Measurements from ENCODE around the gene SGK1.

SGK1 gene

DNA sequence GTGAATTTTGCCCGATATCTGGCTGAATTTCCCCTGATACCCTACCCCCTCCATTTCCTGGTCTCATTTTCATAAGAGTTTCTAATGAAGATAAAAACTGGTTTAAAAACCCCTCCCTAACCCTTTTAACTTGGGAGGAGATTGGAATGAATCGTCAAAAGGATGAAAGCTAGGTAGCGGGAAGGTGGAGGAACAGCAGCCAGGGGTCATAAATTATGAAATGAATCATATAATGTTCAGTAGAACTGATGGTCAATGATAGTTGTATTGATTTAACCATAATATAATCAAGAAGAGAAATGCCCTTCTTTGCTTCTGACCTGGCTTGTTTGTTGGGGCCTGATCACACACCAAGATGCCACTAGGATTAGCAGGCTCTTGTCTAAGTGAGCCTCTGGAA lies 38.5 kb upstream of the SGK1 start:
- H3K4me3 ChIP-seq (ENCODE audit: control insufficient read depth, low read depth, low read length) = no peak overlapping the region
- TF ChIP-seq, protein P1, sequence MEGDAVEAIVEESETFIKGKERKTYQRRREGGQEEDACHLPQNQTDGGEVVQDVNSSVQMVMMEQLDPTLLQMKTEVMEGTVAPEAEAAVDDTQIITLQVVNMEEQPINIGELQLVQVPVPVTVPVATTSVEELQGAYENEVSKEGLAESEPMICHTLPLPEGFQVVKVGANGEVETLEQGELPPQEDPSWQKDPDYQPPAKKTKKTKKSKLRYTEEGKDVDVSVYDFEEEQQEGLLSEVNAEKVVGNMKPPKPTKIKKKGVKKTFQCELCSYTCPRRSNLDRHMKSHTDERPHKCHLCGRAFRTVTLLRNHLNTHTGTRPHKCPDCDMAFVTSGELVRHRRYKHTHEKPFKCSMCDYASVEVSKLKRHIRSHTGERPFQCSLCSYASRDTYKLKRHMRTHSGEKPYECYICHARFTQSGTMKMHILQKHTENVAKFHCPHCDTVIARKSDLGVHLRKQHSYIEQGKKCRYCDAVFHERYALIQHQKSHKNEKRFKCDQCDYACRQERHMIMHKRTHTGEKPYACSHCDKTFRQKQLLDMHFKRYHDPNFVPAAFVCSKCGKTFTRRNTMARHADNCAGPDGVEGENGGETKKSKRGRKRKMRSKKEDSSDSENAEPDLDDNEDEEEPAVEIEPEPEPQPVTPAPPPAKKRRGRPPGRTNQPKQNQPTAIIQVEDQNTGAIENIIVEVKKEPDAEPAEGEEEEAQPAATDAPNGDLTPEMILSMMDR (conservative IDR thresholded peaks at IDR 0.05; ENCODE audit: control insufficient read depth, insufficient read depth, low read depth, low read length) = no peak
- no peak for DNase-seq (ENCODE audit: low read depth)

DNA sequence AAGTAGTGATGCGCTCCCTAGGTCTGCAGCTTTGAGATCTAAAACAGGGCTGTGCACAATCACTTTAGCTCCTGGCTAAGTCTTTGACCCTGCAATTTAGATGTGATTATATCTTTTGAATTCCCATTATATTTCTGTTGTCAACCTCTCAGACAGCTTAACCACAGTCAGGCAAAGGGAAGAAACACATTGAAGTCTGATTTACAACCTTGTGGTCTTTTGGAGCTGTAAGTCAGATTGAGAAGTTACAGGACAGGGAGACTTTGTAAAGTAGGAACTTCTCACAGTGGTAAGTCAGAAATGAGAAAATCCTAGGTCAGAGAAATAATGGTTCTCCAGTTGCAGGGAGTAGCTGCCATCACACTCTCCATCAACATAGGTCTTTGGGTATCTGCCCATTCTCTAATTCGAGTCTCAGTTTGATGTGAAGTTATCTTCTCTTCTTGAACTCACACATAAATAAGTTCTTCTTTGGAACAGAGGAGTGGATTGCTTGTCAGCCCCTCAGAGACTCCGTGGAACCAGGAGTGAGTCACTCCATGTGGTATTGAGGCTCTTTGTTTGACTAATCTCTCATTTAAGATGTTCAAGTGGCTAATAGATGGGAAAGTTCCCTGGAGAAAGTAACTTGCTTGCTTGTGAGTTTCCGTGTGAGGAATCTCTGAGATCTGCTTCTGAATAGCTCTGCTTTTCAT lies 35.0 kb upstream of the SGK1 start:
- DNase-seq (ENCODE audit: low read depth) = peak; percentile 95

GRCh38 chr6:134351615-134352474 lies 33.9 kb upstream of the SGK1 start:
- TF ChIP-seq, protein P1 (conservative IDR thresholded peaks at IDR 0.05; ENCODE audit: control insufficient read depth, insufficient read depth, low read depth, low read length) = no peak
- no peak for DNase-seq (ENCODE audit: low read depth)
- H3K4me3 ChIP-seq (ENCODE audit: control insufficient read depth, low read depth, low read length) = no peak overlapping the region

More for the DNA sequence above, 35.0 kb upstream of the SGK1 start:
- TF ChIP-seq, protein P1 (conservative IDR thresholded peaks at IDR 0.05; ENCODE audit: control insufficient read depth, insufficient read depth, low read depth, low read length) = no peak
- H3K4me3 ChIP-seq (ENCODE audit: control insufficient read depth, low read depth, low read length) = no peak overlapping the region

GRCh38 chr6:134347885-134348805 lies 30.2 kb upstream of the SGK1 start:
- peak; percentile 99 for DNase-seq (ENCODE audit: low read depth)
- TF ChIP-seq, protein P1 (conservative IDR thresholded peaks at IDR 0.05; ENCODE audit: control insufficient read depth, insufficient read depth, low read depth, low read length) = no peak
- no peak overlapping the region for H3K4me3 ChIP-seq (ENCODE audit: control insufficient read depth, low read depth, low read length)

GRCh38 chr6:134346932-134347545 lies 29.1 kb upstream of the SGK1 start:
- TF ChIP-seq, protein P1 (conservative IDR thresholded peaks at IDR 0.05; ENCODE audit: control insufficient read depth, insufficient read depth, low read depth, low read length) = no peak
- DNase-seq (ENCODE audit: low read depth) = peak; percentile 54

GRCh38 chr6:134345789-134346188 lies 27.9 kb upstream of the SGK1 start:
- H3K4me3 ChIP-seq (ENCODE audit: control insufficient read depth, low read depth, low read length) = no peak overlapping the region
- DNase-seq (ENCODE audit: low read depth) = peak; percentile 74
- TF ChIP-seq, protein P1 (conservative IDR thresholded peaks at IDR 0.05; ENCODE audit: control insufficient read depth, insufficient read depth, low read depth, low read length) = no peak

More at GRCh38 chr6:134346932-134347545, 29.1 kb upstream of the SGK1 start:
- H3K4me3 ChIP-seq (ENCODE audit: control insufficient read depth, low read depth, low read length) = no peak overlapping the region
